Prostate gland (tissue), 2 donors: ENCODE data around the gene SLC16A5. TPM values are rescaled to one million over a fixed set of nuclear protein-coding genes. Genes with fewer than 3 reads are reported as not detected.

ENCODE experiments used
- DNase-seq: peaks from one replicate; pipeline ENCODE4 v3.0.0-alpha.2; 2019; ENCODE audit warnings: low spot score
- H3K27ac ChIP-seq, 2 donors: fragments of 200-600 bp; sonication (generic); 2 replicates each; pipeline ENCODE4 v1.5.1; 2017 to 2019
- H3K27me3 ChIP-seq: fragments of 200-600 bp; sonication (generic); replicated peaks from 2 replicates; pipeline ENCODE4 v1.5.1; 2019; ENCODE audit not compliant: insufficient read depth
- H3K36me3 ChIP-seq, 2 donors: fragments of 200-600 bp; sonication (generic); 1 replicate in 1 of 2; 2 replicates in 1 of 2; pipeline versions ENCODE4 v1.5.1 to v1.8.1; 2017 to 2019
- H3K4me1 ChIP-seq: fragments of 200-600 bp; sonication (generic); replicated peaks from 2 replicates; pipeline ENCODE4 v1.5.1; 2019
- H3K4me3 ChIP-seq, 2 donors: fragments of 200-600 bp; sonication (generic); 2 replicates each; pipeline ENCODE4 v1.5.1; 2017 to 2019
- H3K9me3 ChIP-seq: fragments of 200-600 bp; sonication (generic); 2 replicates; pipeline ENCODE4 v1.5.1; 2017
- POLR2A ChIP-seq: fragments of 450-650 bp; IDR thresholded peaks from one replicate; pipeline ENCODE4 v1.6.1; 2016; ENCODE audit warnings: antibody characterized with exemption, mild to moderate bottlenecking
- POLR2AphosphoS5 ChIP-seq: sonication (generic); formaldehyde crosslinking; IDR thresholded peaks from one replicate; pipeline ENCODE4 v1.6.1; 2017; ENCODE audit warnings: antibody characterized with exemption
- WGBS: methylation state at CpG from one replicate; pipeline ENCODE4 v1.1.5; 2018; 5-methylcytosine and 5-hydroxymethylcytosine counted together
- intact Hi-C: fragments of 100-400 bp; cut with DNase I; formaldehyde crosslinking; loops from one replicate; pipeline ENCODE4 v1.14.2; 2022
- total RNA-seq, 2 donors: library from RNA; depleted of rRNA; stranded (reverse); fragments of >200 nt; gene quantifications; one replicate each; pipeline ENCODE4 v1.1.0, GENCODE V29; 2016
- TF ChIP-seq, protein P1 (sequence below), 4 experiments: fragments of 200-600 bp in 2 of 4; fragments of 450-650 bp in 2 of 4; sonication (generic) in 2 of 4; IDR thresholded peaks; 1 replicate in 3 of 4; 2 replicates in 1 of 4; pipeline ENCODE4 v1.5.1; 2016 to 2019; ENCODE audit warnings: antibody characterized with exemption in 4 of 4, mild to moderate bottlenecking in 2 of 4, moderate library complexity in 2 of 4

Gene SLC16A5
- total RNA-seq, 2 donors from 2014 or later, result 65.0 to 66.4 TPM

DNA sequence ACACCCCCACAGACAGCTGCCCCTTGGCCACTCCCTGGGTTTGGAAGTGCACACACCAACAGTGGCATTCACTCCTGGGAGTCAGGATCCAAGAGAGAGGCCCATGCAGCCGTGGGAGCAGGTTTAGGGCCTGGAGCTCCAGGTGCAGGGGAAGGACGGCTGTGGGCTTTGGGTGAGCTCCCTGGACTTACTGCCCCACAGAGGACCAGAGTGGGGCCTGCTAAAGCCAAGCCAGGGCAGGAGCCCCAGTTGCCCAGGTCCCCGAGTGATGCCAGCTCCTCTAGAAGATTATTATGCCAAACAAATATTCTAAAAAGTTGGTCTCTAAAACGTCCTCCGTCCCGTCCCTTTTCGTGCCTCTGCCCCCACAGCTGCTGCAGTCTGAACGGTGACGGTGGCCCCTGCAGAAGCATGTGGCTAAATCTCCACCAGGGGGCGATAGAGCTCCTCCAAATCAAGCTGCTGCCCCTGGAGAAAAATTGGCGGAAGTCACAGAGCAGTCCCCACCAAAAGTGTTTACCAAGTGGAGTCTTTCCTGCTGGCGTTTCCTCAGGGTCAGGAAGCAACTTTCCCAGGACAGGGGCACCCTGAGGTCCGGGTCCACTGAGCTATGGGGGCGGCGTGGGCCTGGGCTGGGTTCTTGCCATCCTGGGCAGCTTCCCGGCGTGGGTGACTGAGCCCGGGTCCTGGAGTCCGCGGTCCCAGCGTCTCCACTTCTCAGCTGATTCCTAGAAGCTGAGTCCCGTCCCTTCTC, 26.2 kb downstream of the SLC16A5 start:
- Histone ChIP-seq H3K27me3 (no peaks in the 10 kb centered on the region), H3K4me3 (peak overlapping the region; percentile 27 to 32), H3K36me3 (no peaks in the 10 kb centered on the region), H3K4me1 (no peaks in the 10 kb centered on the region), H3K27ac (peak overlapping the region; percentile 63 to 79), H3K9me3 (no peaks in the 10 kb centered on the region)
- WGBS, result under 1% methylated on average over 22 of the region's 22 CpGs
- TF ChIP-seq, protein P1, sequence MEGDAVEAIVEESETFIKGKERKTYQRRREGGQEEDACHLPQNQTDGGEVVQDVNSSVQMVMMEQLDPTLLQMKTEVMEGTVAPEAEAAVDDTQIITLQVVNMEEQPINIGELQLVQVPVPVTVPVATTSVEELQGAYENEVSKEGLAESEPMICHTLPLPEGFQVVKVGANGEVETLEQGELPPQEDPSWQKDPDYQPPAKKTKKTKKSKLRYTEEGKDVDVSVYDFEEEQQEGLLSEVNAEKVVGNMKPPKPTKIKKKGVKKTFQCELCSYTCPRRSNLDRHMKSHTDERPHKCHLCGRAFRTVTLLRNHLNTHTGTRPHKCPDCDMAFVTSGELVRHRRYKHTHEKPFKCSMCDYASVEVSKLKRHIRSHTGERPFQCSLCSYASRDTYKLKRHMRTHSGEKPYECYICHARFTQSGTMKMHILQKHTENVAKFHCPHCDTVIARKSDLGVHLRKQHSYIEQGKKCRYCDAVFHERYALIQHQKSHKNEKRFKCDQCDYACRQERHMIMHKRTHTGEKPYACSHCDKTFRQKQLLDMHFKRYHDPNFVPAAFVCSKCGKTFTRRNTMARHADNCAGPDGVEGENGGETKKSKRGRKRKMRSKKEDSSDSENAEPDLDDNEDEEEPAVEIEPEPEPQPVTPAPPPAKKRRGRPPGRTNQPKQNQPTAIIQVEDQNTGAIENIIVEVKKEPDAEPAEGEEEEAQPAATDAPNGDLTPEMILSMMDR (IDR thresholded peaks at IDR 0.05), result peak; percentile 93 to 99 (median 96)
- TF ChIP-seq POLR2AphosphoS5 (peak; percentile 77), POLR2A (no peak)
- intact Hi-C loops, result loop anchor here (2.0 to 5.0 kb wide), 2 partner anchors 42 to 91 kb away; partner anchors contain the start of gene NUP85
- peak; percentile 91 for DNase-seq

DNA sequence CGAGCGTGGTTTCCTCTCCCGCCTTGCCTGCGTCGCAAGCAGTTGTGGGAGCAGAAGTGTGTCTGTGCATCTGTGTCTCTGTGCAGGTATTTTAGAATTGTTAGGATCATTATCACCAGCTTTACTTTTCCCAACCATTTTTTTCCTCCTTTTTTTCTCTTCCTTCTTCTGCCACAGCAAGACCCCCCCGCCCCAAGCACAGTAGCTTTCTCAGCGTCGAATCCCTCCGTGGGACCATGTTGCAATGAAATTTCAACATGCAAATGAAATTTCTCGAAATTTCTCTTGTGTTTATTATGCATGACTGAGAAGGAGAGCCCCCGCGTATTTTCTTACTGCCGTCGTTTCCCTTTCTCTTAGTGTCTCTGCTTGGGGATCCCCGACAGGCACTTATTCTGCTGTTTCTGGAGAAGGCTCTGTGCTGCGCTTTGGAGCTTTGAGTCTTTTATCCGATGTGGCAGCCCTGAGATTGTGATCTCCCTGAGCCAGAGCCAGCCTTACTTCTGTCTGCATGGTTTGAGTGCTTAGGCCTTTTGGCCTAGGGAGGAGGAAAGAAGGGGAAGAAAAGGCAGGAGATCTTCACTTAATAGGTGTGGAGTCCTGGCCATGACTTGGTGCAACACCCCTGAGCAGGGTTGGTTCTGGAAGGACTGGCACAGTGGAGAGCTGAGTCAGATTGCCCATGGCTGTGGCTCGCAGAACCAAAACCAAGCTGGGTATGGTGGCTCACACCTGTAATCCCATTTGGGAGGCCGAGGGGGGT, 27.0 kb downstream of the SLC16A5 start:
- WGBS, result 45% methylated on average over 19 of the region's 19 CpGs
- peak overlapping the region; percentile 27 to 32 for H3K4me3 ChIP-seq
- no peaks in the 10 kb centered on the region for H3K27me3 ChIP-seq
- no peaks in the 10 kb centered on the region for H3K36me3 ChIP-seq
- intact Hi-C loops, result loop anchor here (2.0 to 5.0 kb wide), 2 partner anchors 42 to 90 kb away; partner anchors contain the start of gene NUP85
- TF ChIP-seq, protein P1 (IDR thresholded peaks at IDR 0.05), result no peak
- no peak for TF ChIP-seq POLR2A
- TF ChIP-seq POLR2AphosphoS5, result no peak
- no peak for DNase-seq
- H3K27ac ChIP-seq, result peak overlapping the region; percentile 63 to 79
- H3K4me1 ChIP-seq, result no peaks in the 10 kb centered on the region
- H3K9me3 ChIP-seq, result no peaks in the 10 kb centered on the region

DNA sequence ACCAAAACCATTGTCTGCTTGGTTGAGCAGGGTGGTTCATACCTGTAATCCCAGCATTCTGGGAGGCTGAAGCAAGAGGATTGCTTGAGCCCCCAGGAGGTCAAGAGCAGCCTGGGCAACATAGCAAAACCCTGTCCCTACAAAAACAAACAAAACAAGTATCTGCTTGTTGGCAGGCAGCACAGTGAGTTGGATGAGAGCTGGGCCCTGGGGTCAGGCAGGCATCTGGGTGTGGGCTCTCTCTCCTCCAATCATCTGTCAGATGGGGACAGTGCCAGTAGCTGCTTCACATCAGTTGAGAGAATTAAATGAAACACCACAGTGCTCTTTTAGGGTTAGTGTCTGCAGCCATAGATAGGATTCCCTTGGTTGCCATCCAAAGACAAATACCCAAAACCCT, 27.8 kb downstream of the SLC16A5 start:
- Histone ChIP-seq H3K27ac (no peak overlapping the region), H3K4me3 (no peak overlapping the region), H3K36me3 (no peaks in the 10 kb centered on the region), H3K9me3 (no peaks in the 10 kb centered on the region), H3K27me3 (no peaks in the 10 kb centered on the region), H3K4me1 (no peaks in the 10 kb centered on the region)
- TF ChIP-seq, protein P1 (IDR thresholded peaks at IDR 0.05), result no peak
- TF ChIP-seq POLR2AphosphoS5 (no peak), POLR2A (no peak)
- DNase-seq, result no peak
- intact Hi-C loops, result loop anchor here (2.0 kb wide), 1 partner anchor 89 kb away; the partner anchor contains the start of gene NUP85

DNA sequence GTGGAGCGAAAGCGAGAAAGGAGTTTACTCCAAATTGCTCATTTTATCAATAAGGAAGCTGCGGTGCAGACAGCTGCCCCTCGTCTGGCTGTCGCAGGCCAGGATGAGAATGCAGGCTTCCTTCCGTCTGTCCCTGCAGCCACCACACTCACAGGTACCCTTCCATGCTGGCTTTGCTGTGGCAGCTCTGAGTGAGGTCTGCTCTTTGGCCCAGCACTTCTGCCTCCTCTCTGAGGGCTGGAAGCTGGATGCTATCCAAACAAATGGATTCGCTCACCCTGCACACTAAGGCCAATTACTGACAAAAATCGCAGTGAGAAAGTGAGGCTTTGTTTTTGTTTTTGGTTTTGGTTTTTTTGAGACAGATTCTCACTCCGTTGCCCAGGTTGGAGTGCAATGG, 29.0 kb downstream of the SLC16A5 start:
- Histone ChIP-seq H3K4me3 (no peak overlapping the region), H3K9me3 (no peaks in the 10 kb centered on the region), H3K4me1 (no peaks in the 10 kb centered on the region), H3K36me3 (no peaks in the 10 kb centered on the region), H3K27ac (no peak overlapping the region), H3K27me3 (no peaks in the 10 kb centered on the region)
- intact Hi-C loops, result no loop called here
- WGBS, result 75% methylated on average over 9 of the region's 9 CpGs
- DNase-seq, result no peak
- TF ChIP-seq POLR2A, result no peak
- TF ChIP-seq, protein P1 (IDR thresholded peaks at IDR 0.05), result no peak
- no peak for TF ChIP-seq POLR2AphosphoS5
